ENCODE results near the gene NCOA6. TPM values are rescaled to one million over a fixed set of nuclear protein-coding genes. Genes with fewer than 3 reads are reported as not detected.
A peak's percentile ranks its signal among the peaks of the same experiment; 100 is the strongest.

The NCOA6 gene
- total RNA-seq, 3 donors from 2014 or later (not counting 1 experiment from before 2014, with no cell fraction given), result 34.7 to 41.6 (median 37.0) TPM

DNA sequence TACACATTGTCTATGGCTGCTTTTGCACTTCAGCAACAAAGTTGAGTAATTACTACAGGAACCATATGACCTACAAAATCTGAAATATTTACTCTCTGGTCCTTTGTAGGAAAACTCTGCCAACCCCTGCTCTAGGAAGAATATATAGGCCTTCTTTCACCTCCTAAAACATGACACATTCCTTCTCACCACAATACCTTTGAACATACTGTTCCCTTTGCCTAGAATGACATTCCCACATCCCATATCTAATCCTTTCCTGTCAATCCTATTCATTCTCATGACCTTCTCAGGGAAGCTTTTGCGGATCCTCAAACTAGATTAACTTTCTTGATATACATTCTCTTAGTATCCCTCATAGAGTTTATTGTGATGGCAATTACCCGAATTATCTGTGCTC, 18.0 kb upstream of the NCOA6 start:
- Mint-ChIP-seq H3K27me3 (ENCODE audit: low read depth in 2 of 2) (peaks cover 15% of the 10 kb centered on the region in 2 donors), H3K36me3 (no peaks in the 10 kb centered on the region), H3K9me3 (no peaks in the 10 kb centered on the region), H3K27ac (no peak overlapping the region), H3K4me3 (no peak overlapping the region), H3K4me1 (peaks cover 0 to 4% of the 10 kb centered on the region in 2 donors)
- Histone ChIP-seq H3K27me3 (ENCODE audit: control insufficient read depth, insufficient read depth, low read length) (no peaks in the 10 kb centered on the region), H3K27ac (ENCODE audit: low read length) (no peak overlapping the region), H3K9me3 (ENCODE audit: control insufficient read depth, insufficient read depth, low read length) (no peaks in the 10 kb centered on the region), H3K36me3 (ENCODE audit: control insufficient read depth, insufficient read depth, low read length) (no peaks in the 10 kb centered on the region), H3K4me1 (ENCODE audit: control insufficient read depth, insufficient read depth, low read length) (no peaks in the 10 kb centered on the region), H3K4me3 (ENCODE audit: low read length) (no peak overlapping the region)
- ATAC-seq (no peak), DNase-seq (no peak)
- TF ChIP-seq, protein P1, sequence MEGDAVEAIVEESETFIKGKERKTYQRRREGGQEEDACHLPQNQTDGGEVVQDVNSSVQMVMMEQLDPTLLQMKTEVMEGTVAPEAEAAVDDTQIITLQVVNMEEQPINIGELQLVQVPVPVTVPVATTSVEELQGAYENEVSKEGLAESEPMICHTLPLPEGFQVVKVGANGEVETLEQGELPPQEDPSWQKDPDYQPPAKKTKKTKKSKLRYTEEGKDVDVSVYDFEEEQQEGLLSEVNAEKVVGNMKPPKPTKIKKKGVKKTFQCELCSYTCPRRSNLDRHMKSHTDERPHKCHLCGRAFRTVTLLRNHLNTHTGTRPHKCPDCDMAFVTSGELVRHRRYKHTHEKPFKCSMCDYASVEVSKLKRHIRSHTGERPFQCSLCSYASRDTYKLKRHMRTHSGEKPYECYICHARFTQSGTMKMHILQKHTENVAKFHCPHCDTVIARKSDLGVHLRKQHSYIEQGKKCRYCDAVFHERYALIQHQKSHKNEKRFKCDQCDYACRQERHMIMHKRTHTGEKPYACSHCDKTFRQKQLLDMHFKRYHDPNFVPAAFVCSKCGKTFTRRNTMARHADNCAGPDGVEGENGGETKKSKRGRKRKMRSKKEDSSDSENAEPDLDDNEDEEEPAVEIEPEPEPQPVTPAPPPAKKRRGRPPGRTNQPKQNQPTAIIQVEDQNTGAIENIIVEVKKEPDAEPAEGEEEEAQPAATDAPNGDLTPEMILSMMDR (IDR thresholded peaks at IDR 0.05), result no peak
- intact Hi-C loops (cut with micrococcal nuclease), result no loop called here
- 97% methylated on average over 2 of the region's 2 CpGs for WGBS (ENCODE audit: insufficient coverage)

DNA sequence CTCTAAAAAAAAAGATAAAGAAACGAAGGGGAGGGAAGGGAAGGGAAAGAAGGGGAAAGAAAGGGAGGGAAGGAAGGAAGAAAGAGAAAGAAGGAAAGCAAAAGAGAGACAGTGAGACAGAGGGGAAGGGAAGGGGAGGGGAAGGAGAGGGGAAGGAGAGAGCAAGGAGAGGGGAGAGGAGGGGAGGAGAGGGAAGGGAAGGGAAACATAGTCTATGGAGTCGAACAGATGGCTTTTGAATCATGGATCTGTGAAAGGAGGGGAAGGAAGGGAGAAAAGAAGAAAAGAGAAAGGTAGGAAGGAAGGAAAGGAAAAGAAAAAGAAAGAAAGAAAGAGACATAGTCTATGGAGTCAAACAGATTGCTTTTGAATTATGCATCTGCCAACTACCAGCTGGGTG, 16.7 kb upstream of the NCOA6 start:
- Mint-ChIP-seq H3K27me3 (ENCODE audit: low read depth in 2 of 2) (peaks cover 15 to 18% of the 10 kb centered on the region in 2 donors), H3K36me3 (no peaks in the 10 kb centered on the region), H3K4me3 (no peak overlapping the region), H3K9me3 (no peaks in the 10 kb centered on the region), H3K4me1 (no peaks in the 10 kb centered on the region), H3K27ac (no peak overlapping the region)
- TF ChIP-seq, protein P1 (IDR thresholded peaks at IDR 0.05), result no peak
- H3K9me3 ChIP-seq (ENCODE audit: control insufficient read depth, insufficient read depth, low read length), result no peaks in the 10 kb centered on the region
- no peaks in the 10 kb centered on the region for H3K36me3 ChIP-seq (ENCODE audit: control insufficient read depth, insufficient read depth, low read length)
- no peak for ATAC-seq
- intact Hi-C loops (cut with micrococcal nuclease), result no loop called here
- DNase-seq, result no peak
- H3K4me1 ChIP-seq (ENCODE audit: control insufficient read depth, insufficient read depth, low read length), result no peaks in the 10 kb centered on the region
- no peak overlapping the region for H3K27ac ChIP-seq (ENCODE audit: low read length)
- WGBS (ENCODE audit: insufficient coverage), result 77% methylated on average over 2 of the region's 2 CpGs
- H3K4me3 ChIP-seq (ENCODE audit: low read length), result no peak overlapping the region
- H3K27me3 ChIP-seq (ENCODE audit: control insufficient read depth, insufficient read depth, low read length), result no peaks in the 10 kb centered on the region

DNA sequence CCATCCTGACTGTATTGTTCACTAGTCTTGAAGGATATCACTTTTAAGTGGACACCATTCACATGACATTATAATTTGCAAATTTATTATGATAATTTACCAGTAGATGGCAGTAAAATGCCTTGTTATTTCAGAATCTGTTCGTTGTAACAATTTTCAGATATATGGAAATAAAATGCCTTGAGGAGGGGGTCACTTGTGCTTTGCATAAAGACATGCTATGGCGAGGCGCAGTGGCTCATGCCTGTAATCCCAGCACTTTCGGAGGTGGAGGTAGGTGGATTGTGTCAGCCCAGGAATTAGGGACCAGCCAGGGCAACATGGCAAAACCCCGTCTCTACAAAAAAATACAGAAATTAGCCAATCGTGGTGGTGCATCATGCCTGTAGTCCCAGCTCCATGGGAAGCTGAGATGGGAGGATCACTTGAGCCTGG, 9.0 kb upstream of the NCOA6 start:
- intact Hi-C loops (cut with micrococcal nuclease), result loop anchor here (1.0 to 10.0 kb wide), 3 partner anchors 126 to 610 kb away; no protein-coding TSS in a partner anchor

More for the DNA sequence above, 9.0 kb upstream of the NCOA6 start:
- no peak overlapping the region for H3K4me3 Mint-ChIP-seq
- Histone ChIP-seq H3K9me3 (ENCODE audit: control insufficient read depth, insufficient read depth, low read length) (no peaks in the 10 kb centered on the region), H3K4me1 (ENCODE audit: control insufficient read depth, insufficient read depth, low read length) (no peaks in the 10 kb centered on the region), H3K27ac (ENCODE audit: low read length) (no peak overlapping the region), H3K27me3 (ENCODE audit: control insufficient read depth, insufficient read depth, low read length) (no peaks in the 10 kb centered on the region), H3K4me3 (ENCODE audit: low read length) (no peak overlapping the region), H3K36me3 (ENCODE audit: control insufficient read depth, insufficient read depth, low read length) (no peaks in the 10 kb centered on the region)
- no peaks in the 10 kb centered on the region for H3K36me3 Mint-ChIP-seq
- 45% methylated on average over 6 of the region's 6 CpGs for WGBS (ENCODE audit: insufficient coverage)
- peaks cover 21 to 25% of the 10 kb centered on the region in 2 donors for H3K27me3 Mint-ChIP-seq (ENCODE audit: low read depth in 2 of 2)
- TF ChIP-seq, protein P1 (IDR thresholded peaks at IDR 0.05), result peak; percentile 65
- peak in 1 of 2 donors; percentile 63 for DNase-seq
- no peak overlapping the region for H3K27ac Mint-ChIP-seq
- no peaks in the 10 kb centered on the region for H3K9me3 Mint-ChIP-seq
- ATAC-seq, result peak in 1 of 3 donors; percentile 63
- peaks cover 0 to 6% of the 10 kb centered on the region in 2 donors for H3K4me1 Mint-ChIP-seq
